ENCODE results near the gene PCED1B.
A peak's percentile ranks its signal among the peaks of the same experiment; 100 is the strongest.

PCED1B gene

GRCh38 chr12:47238669-47239114 lies 159.3 kb downstream of the PCED1B start:
- H3K4me3 ChIP-seq (ENCODE audit: low read depth, low read length) = no peak overlapping the region
- no peak for TF ChIP-seq CTCF (IDR thresholded peaks at IDR 0.05; ENCODE audit: control insufficient read depth, extremely low read depth, insufficient read depth)
- no peak for DNase-seq (ENCODE audit: low read depth)

- no peak for TF ChIP-seq CTCF (IDR thresholded peaks at IDR 0.05; ENCODE audit: control insufficient read depth, extremely low read depth, insufficient read depth)
- no peak overlapping the region for H3K4me3 ChIP-seq (ENCODE audit: low read depth, low read length)
- no peak for DNase-seq (ENCODE audit: low read depth)
Measured at GRCh38 chr12:47242426-47242825, 163.0 kb downstream of the PCED1B start.

DNA sequence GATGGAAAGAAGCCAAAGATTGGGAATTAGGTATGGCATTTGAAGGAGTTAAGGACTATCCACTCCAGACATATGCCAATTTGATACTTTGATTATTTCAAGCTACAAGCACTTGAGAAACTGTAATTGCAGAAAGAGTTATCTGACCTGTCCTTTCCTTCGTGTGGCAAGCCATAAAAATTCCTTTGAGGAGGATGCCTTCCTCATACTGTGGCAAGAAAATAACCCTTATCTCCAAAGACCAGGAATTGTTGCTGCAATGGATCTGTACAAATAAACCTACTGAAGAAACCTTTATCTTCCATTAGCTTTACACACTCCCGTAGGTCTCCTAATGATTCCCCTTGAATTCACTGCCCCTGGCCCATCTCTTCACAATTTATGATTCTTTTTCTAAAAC lies 165.4 kb downstream of the PCED1B start:
- no peak for DNase-seq (ENCODE audit: low read depth)
- no peak for TF ChIP-seq CTCF (IDR thresholded peaks at IDR 0.05; ENCODE audit: control insufficient read depth, extremely low read depth, insufficient read depth)
- no peak overlapping the region for H3K4me3 ChIP-seq (ENCODE audit: low read depth, low read length)

- peak; percentile 89 for DNase-seq (ENCODE audit: low read depth)
- no peak for TF ChIP-seq CTCF (IDR thresholded peaks at IDR 0.05; ENCODE audit: control insufficient read depth, extremely low read depth, insufficient read depth)
- H3K4me3 ChIP-seq (ENCODE audit: low read depth, low read length) = no peak overlapping the region
Measured at GRCh38 chr12:47245623-47246022, 166.2 kb downstream of the PCED1B start.

DNA sequence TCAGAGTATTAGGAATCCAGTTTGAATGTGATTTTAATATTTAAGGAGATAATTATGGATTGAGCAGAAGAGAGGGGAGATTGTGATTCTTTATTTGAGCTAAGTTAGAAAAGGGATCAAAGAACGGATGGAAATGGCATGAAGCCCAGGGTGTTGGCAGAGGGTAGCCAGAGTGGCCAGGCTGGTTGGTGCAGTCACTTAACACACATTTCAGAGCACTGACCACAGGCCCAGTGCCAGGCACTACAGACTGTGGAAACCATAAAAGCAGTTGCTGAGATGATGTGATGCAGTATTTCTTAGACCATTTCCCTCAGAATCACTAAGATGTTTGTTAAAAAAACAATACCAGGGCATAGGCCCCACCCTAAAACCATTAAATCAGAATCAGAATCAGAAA lies 168.0 kb downstream of the PCED1B start:
- TF ChIP-seq CTCF (IDR thresholded peaks at IDR 0.05; ENCODE audit: control insufficient read depth, extremely low read depth, insufficient read depth) = no peak
- DNase-seq (ENCODE audit: low read depth) = peak; percentile 99

DNA sequence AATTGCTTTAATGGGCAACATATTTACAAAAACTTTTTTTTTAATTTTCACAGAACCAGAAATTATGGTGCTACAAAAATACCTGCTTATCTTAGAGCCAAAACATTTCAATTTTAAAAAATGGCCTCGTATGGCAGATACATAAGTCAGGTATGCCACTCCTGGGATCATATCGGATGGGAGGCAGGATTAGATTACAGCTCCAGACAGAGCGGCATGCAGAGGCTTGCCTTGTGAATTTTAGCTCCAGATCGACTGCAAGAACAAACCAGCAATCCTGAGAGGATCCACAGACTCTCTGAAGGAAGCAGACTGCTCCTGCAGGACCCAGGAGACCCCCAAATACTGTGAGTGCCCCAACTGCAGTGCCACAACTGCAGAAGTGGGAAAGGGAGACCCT lies 169.7 kb downstream of the PCED1B start:
- TF ChIP-seq CTCF (IDR thresholded peaks at IDR 0.05; ENCODE audit: control insufficient read depth, extremely low read depth, insufficient read depth) = no peak
- DNase-seq (ENCODE audit: low read depth) = no peak
- H3K4me3 ChIP-seq (ENCODE audit: low read depth, low read length) = no peak overlapping the region

More for the DNA sequence above, 168.0 kb downstream of the PCED1B start:
- no peak overlapping the region for H3K4me3 ChIP-seq (ENCODE audit: low read depth, low read length)

GRCh38 chr12:47249719-47250357 lies 170.4 kb downstream of the PCED1B start:
- H3K4me3 ChIP-seq (ENCODE audit: low read depth, low read length) = no peak overlapping the region
- no peak for TF ChIP-seq CTCF (IDR thresholded peaks at IDR 0.05; ENCODE audit: control insufficient read depth, extremely low read depth, insufficient read depth)
- no peak for DNase-seq (ENCODE audit: low read depth)
